ENCODE measurements around the gene DLG5. TPM values are rescaled to one million over a fixed set of nuclear protein-coding genes. Genes with fewer than 3 reads are reported as not detected.

The DLG5 gene
- total and polyA plus RNA-seq, 10 of the 15 experiments (the other 5 are each of a cell fraction or from before 2014, with no cell fraction given) = 0.18 to 6.6 (median 2.7) TPM

GRCh38 chr10:77926566-77927401 lies at the start of gene DLG5 (continued):
- TF ChIP-seq, protein P1, sequence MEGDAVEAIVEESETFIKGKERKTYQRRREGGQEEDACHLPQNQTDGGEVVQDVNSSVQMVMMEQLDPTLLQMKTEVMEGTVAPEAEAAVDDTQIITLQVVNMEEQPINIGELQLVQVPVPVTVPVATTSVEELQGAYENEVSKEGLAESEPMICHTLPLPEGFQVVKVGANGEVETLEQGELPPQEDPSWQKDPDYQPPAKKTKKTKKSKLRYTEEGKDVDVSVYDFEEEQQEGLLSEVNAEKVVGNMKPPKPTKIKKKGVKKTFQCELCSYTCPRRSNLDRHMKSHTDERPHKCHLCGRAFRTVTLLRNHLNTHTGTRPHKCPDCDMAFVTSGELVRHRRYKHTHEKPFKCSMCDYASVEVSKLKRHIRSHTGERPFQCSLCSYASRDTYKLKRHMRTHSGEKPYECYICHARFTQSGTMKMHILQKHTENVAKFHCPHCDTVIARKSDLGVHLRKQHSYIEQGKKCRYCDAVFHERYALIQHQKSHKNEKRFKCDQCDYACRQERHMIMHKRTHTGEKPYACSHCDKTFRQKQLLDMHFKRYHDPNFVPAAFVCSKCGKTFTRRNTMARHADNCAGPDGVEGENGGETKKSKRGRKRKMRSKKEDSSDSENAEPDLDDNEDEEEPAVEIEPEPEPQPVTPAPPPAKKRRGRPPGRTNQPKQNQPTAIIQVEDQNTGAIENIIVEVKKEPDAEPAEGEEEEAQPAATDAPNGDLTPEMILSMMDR (IDR thresholded peaks at IDR 0.05 in 2 of 3, conservative IDR thresholded peaks at IDR 0.05 in 1 of 3; ENCODE audit: control insufficient read depth in 2 of 3, extremely low read depth in 1 of 3, insufficient read depth in 1 of 3, low read depth in 3 of 3, low read length in 3 of 3) = no peak
- TF ChIP-seq NFIC (IDR thresholded peaks at IDR 0.05; ENCODE audit: low read depth, low read length) (no peak), DPF2 (IDR thresholded peaks at IDR 0.05) (peak; percentile 33; the same call in 1 of the 2 replicates), MYC (IDR thresholded peaks at IDR 0.05; ENCODE audit: insufficient read depth, insufficient read length, insufficient replicate concordance, low read length, severe bottlenecking) (no peak), MEF2A (IDR thresholded peaks at IDR 0.05; ENCODE audit: insufficient read depth, low read depth, low read length) (no peak), NR2F1 (conservative IDR thresholded peaks at IDR 0.05) (0 out of 2 replicates have a peak, but pooled peaks have one; percentile 38), BACH1 (IDR thresholded peaks at IDR 0.05; ENCODE audit: borderline replicate concordance) (0 out of 2 replicates have a peak, but pooled peaks have one; percentile 35), YY1 (IDR thresholded peaks at IDR 0.05; ENCODE audit: low read depth, low read length) (peak; percentile 63; the same call in 1 of the 2 replicates), ZBED1 (IDR thresholded peaks at IDR 0.05; ENCODE audit: borderline replicate concordance) (no peak), RELA (IDR thresholded peaks at IDR 0.05; ENCODE audit: borderline replicate concordance, partially characterized antibody) (no peak), LARP7 (IDR thresholded peaks at IDR 0.05) (0 out of 2 replicates have a peak, but pooled peaks have one; percentile 22), STAT1 (conservative IDR thresholded peaks at IDR 0.05) (no peak), NFYA (IDR thresholded peaks at IDR 0.05; ENCODE audit: borderline replicate concordance, low read depth, low read length) (no peak)
